HuH-7.5 (cell line): ENCODE data around the gene C19orf18.

Experiments
- DNase-seq: peaks from one replicate; pipeline ENCODE4 v3.0.0; 2011; ENCODE audit warnings: low spot score

C19orf18 gene

DNA sequence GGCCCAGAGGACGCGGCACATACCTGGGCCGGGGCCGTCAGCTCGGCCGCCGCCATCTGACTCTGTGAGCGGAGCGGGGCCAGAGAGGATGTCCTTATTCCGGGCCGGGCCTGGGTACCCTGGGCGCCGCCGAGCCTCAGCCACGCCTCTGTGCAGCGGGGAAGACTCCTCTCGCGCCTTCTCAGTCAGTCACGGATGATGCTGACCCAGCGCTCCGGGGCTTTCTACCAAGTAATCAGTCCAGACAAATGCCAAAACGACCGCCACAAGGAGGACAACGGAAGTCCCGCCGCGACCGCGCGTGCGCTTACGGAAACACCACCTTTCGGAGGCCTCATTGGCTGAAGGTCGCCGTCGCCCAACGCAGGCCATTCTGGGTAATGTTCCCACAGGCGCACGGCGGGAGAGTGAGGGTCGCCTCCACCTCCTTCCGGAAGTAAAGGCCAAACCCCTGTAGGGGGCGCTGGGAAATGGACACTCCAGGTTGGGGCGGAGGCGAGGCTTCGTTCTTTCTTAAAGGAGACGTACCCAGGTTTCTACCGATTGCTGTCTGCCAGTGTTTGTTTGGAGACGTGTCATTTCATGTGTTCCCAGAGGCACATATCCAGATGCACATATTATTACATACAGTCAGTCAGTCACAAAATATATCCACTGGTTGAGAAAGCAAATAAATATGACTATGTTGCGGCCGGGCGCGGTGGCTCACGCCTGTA lies 26.8 kb downstream of the C19orf18 start, which contains the start of gene ZNF256:
ZNF256 (minus strand) TSS at position 288 of the 716 bp plus-strand sequence; CDS start at position 56, 232 bp downstream.
- peak; percentile 92 for DNase-seq

DNA sequence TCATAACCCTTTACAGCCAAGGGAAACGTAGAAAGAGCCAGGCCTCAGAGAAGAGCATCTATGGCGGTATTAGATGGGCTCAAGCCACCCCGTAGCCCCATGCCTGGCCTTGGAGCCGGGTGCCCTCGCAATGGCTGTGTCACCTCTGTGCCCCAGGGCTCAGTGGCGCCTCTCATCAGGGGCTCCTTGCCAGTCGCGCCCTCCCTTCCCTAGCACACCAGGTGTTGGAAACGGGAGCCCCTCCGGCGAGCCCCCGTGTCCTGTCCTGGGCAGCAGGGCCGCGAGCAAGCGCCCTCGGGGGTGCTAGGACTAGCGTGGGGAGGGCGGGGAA lies 27.3 kb downstream of the C19orf18 start:
- no peak for DNase-seq

DNA sequence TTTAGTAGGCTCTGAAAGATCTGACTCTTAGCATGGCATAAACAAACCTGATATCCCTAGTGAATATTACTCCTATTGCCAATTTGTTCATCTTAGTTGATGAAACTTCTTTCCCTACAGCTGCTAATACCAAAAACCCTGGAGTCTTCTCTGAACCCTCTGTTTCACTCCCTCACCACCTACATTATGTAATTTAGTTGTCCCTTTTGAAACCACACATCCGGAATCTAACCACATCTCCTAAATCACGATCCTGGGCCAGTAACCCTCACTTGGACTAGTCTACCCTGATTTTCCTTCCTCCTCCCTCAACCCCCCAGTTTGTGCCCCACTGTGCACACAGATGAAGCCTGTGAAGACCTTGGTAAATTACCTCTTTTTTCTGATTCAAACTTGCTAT lies 28.0 kb downstream of the C19orf18 start:
- DNase-seq, result no peak

DNA sequence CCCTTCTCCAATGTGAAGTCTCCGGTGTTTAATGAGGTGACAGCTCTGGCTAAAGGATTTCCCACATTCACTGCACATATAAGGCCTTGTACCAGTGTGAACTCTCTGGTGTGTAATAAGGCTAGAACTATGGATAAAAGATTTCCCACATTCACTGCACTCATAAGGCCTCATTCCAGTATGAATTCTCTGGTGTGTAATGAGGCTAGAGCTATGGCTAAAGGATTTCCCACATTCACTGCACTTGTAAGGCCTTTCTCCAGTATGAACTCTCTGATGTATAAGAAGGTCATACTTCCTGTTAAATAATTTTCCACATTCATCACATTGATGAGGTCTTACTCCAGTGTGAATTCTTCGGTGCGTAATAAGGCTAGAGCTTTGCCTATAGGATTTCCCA lies 32.7 kb downstream of the C19orf18 start:
- DNase-seq, result no peak

DNA sequence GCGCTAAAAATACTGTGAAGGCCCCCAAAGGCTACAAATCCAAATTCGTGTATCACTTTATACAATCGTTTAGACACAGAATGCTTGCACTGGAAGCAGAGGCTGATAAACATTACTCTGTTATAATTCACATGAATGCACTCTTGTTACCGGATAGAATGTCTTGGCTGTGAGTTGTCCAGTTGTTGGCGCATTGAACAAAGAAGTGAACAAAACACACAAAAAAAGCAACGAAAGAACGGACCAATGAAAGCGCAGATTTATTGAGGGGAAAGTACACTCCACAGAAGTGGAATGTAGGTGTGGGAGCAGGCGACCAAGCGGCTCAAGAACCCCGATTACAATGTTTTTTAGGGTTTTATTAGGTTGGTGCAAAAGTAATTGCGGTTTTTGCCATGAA lies 38.6 kb downstream of the C19orf18 start:
- DNase-seq, result no peak

DNA sequence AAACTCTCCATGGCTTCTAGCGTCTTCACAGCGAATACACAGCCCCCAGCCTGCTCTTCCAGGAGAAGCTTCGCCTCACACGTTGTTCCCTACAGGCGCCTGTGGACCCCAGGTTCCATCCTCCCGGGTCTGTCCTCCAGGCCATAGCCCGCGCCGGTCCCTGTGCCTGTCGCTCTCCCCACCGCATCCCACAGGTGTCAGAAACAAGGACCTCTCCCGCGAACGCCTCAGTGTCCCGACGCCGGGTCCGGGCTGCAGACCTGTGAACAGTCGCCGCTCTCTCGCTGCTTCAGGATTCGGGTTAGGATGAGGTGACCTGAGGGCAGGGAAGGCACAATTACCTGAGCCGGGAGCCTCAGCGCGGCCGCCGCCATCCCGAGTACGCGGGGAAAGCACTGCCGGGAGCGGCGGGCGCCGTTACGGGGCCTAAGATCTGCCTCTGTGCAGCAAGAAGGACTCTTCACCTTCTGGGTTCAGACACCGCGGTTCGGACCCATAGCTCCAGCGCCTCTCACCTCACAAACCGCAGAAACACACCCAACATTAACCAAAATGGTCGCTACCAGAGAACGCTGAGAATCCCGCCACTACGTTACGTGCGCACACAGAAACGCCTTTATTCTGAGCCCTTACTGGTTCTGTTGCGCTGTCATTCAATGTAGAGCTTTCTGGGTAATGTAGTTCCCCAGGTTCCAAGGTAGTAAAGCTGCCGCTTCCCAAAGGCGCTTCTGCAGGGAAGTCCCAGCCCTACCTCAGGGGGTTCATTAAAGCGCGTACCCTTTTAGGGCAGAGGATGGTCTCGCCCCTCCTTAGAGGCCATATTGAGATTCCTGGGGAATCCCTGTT lies 39.3 kb downstream of the C19orf18 start, which contains the start of gene ZNF418:
ZNF418 (minus strand) TSS at position 583 of the 846 bp plus-strand sequence. CDS start 1,580 bp downstream, outside the sequence.
- DNase-seq, result peak; percentile 22

DNA sequence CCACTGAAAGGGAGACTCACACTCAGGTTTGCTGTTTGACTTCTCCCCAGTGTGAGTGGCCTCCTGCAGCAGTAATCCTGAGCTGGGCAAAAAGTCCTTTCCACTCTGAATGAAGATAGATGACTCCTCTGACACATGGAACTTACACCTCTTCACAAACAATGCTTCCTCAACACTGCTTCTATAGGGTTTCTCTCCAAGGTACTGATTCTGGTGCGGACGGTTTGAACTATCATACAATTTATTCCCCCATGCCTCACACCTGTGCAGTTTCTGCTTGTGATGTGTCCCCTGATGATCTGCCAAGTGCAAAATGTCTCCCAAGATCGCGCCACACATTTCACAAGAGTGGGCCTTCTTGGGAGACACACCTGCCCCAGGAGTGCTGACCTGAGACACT lies 46.7 kb downstream of the C19orf18 start:
- no peak for DNase-seq

DNA sequence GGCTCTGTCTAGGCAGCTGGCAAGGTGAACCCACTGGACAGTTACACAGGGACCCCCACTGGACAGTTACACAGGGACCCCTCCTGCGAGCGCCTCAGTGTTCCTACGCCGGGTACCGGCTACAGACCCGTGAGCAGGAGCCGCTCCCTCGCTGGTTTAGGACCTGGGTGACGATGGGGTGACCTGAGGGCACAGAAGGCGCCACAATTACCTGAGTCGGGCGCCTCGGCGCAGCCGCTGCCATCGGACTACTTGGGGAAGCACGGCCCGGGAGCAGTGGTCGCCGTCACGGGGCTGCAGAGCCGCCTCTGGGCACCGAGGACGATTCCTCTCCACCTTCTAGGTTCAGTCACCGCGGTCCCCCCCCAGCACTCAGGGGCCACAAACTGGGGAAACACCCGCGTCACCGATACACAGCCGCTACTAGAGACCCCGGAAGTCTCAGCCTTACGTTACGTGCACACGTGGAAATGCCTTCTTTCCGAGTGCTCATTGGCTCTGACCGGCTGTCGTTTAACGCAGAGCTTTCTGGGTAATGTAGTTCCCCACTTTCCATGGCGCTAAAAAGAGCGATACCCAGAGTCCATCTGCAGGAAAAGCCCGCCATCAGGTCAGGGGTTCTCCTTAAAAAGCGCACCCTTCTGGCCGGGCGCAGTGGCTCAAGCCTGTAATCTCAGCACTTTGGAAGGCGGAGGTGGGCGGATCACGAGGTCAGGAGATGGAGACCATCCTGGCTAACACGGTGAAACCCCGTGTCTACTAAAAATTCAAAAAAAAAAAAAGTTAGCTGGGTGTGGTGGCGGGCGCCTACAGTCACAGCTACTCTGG lies 58.0 kb downstream of the C19orf18 start, which contains the start of gene ZNF417:
ZNF417 (minus strand) TSS at position 425 of the 828 bp plus-strand sequence; CDS start at position 244, 181 bp downstream.
- DNase-seq, result peak; percentile 93

DNA sequence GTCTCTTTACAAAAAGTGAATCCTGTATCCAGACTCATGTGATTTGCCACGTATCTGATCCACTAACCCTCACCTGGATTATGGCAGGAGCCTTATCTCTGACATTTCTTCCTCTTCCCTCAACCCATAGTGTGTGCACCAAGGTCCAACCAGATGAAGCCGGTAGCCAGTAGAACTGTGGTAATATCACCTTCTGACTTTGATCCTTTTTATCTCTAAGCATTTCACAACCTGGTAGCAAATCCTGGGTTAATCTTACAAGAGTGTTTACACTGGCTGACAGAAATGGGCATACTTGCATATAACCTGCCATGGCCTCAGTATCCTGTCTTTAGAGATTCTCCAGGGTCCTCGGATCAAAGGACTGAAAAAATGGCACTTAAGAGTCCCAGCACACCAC lies 59.8 kb downstream of the C19orf18 start:
- DNase-seq, result no peak
